ENCODE results near the gene MUC13.

The MUC13 gene

DNA sequence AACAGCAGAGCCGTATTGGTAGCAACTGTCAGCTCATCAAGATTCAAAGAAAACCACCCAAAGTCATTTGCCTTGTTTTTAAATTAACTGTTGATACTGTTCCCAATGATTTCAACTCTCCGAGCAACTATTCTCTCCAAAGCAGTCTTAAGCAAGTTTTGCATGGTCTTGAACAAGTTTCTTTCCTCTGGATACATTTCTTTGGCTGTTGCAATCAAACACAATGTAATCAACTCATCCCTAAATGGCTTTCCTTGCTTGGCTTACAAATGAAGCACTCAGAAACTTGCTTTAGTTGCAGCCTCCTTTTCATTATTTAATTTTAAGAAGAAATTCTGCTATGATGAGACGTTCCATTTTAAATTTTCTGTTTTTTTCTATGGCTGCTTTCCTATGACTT is 15.5 kb upstream of the MUC13 start:
- peak; percentile 75 for DNase-seq (ENCODE audit: low read depth)

DNA sequence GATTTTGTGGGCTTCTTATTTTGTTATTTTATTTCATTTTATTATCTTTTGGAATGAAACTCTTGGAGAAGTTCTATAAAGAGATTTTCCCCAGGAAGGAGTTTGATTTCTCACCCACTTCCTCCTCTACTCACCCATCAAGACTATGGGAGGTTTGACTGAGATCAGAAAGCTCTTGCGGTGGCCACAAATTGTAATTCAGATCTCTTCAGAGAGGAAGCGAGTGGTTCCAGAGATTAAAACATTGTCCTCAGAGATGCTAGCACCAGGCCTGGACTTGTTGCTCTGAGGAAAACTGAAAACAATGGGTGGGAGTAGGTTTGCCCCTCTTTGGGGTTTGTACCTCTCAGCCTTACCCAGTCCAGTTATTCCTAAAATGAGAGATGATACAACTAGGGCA is 8.1 kb upstream of the MUC13 start:
- no peak for DNase-seq (ENCODE audit: low read depth)

DNA sequence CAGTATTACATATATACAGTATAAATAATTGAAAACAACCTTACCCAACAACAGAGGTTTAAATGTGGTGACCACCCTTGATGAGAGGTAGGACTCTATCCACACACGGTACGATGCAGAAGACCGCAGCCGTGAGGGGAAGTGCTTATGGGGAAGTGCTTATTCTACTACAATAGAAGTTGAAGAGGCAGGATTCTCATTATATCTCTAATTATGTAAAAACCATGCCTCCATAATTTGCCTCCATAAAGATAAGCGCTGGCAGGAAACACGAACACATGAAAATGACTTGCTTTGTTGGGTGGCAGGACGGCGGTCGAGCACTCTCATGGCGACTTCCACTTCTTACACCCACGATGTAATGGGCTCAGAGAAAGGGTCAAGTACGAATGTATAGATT is 7.2 kb upstream of the MUC13 start:
- DNase-seq (ENCODE audit: low read depth): no peak

DNA sequence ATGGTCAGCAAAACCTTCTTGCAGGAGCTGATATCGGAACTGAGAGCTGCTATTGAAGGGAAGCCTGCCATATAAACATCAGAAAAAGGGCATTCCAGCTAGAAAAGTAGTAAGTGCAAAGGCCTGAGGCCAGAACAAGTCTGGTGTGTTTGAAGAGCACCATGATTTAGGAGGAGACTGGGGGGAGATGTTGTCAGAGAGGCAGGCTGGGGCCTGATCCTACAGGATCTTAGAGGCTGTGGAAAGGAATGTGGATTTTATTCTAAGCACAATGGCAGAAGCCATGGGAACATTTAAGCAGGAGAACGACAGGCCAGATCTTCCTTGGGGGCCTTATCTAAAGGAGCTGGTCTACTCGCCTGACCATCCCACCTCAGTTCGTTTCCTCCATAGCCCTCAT is 5.1 kb upstream of the MUC13 start:
- DNase-seq (ENCODE audit: low read depth): no peak

DNA sequence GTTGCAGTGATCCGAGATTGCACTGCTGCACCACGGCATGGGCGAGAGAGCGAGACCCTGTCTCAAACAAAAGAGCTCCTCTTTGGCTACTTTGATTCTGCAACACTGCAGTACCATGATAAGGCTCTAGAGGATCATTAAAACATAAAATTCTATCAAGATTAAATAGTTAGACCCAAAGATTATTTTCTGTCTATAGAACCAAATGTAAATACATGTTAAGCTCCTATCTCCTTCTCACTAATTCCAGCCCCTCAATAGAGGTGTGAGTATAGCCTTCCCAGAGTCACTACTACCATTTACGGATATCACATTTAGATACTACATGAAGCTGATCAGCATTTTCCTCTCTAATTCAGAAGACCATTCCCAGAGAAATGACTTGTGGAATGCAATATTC is 4.3 kb upstream of the MUC13 start:
- DNase-seq (ENCODE audit: low read depth): no peak

DNA sequence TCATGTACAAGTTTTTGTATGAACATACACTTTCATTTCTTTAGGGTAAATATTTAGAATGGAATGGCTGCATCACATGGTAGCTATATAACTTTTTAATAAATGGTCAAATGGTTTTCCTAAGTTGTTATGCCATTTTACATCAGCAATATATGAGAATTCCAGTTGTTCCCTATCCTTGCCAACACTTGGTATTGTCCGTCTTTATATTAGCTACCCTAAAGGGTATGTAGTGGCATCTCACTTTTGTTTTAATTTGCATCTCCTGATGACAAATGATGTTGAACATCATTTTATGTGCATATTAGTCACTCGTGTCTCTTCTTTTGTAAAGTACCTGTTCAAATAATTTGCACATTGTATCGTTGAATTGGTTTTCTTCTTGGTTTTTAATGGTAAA is 2.5 kb upstream of the MUC13 start:
- no peak for DNase-seq (ENCODE audit: low read depth)

DNA sequence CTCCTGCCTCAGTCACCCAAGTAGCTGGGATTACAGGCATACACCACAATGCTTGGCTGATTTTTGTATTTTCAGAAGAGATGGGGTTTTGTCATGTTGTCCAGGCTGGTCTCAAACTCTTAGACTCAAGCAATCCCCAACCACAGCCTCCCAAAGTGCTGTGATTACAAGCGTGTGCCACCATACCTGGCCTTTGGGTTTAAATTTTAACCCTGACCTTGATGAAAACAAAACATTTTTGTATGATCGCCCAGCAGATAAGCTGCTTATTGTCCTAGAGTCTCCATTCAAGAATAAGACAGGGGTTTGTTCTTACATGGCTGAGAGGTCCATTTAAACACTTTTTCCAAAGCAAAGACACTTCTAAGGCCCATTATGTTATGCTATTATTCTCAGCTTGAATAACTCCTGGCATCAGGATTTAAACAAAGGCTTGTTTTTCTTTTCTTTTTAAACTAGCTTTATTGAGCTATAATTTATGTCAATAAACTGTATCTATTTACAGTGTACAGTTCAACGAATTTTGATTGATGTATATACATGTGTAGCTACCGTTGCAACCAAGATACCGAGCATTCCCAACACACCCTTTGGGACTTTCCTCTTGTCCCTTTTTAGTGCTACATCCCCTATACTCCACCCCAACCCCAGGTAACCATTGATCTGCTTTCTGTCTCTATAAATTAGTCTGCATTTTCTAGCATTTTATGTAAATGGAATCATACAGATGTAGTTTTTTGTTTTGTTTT is 1.4 kb upstream of the MUC13 start:
- no peak for DNase-seq (ENCODE audit: low read depth)

DNA sequence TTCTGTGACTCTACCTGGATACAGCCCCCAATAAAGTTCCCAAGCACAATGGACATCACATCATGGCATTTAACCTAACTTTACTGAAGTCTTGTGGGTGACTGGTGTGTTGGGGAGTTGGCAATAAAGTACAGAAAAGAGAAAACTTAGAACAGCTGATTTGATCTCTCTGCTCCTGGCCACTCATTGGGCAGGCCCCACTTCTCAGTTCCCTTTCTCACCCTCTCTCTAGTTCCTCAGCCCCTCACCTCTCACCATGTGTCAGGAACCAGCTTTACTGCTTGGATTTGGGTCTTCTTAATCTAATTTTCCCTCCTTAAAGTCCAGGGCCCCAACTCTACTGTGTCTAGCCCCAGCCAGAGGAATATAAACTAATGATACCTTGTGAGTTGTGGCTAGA is 713 bp upstream of the MUC13 start:
- no peak for DNase-seq (ENCODE audit: low read depth)

DNA sequence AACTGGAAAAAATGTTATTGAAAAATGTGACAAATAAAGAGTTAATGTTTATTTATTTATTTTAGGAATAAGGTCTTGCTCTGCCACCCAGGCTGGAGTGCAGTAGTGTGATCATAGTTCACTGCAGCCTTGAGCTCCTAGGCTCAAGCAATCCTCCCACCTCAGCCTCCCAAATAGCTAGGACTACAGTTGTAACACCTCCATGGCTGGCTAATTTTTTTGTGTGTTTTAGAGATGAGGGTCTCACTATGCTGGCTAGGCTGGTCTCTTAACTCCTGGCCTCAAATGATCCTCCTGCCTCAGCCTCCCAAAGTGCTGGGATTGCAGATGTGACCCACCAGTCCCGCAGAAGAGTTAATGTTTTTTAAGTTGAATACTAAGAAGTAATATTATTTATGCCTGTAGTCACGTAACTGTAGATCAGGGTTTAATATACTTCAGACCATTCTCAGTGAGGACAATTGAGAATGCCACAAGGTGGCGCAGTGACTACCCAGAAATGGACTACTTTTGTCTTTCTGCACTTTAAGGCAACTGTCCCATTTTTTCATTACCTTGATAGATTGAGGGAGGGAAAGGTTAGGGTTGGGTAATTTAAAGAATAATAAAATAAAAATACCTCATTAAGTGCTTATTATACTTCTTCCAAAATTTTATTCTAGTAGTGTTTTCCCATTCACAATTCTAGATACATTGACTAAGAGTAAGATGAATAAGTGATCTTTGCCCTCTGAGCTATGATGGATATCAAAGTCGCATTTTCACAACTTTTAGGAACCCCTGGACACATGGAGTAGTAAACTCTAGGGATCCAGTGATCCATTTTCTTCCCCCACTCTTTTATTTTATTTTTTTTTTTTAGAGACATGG is 6.0 kb downstream of the MUC13 start:
- DNase-seq (ENCODE audit: low read depth): peak; percentile 55

DNA sequence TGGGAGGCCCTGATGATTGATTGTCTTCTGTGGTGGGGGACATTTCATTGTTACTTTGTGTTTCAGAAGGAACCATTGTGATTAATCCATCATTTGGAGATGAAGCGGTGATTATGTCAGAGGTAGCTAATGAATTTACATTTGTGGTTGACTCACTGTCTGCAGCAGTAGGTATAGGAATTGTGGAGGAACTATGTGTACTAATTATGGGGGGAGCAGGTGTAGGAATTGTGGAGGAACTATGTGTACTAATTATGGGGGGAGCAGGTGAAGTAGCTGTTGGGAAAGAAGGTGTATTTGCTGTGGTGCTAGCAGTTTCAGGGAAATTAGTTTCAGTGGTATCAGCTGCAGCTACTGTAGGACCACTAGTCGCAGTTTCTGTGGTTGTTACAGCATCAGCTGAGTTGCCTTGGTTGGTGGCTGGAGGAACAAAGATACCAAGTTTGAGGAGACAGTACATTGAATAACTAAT is 6.9 kb downstream of the MUC13 start:
- DNase-seq (ENCODE audit: low read depth): no peak

DNA sequence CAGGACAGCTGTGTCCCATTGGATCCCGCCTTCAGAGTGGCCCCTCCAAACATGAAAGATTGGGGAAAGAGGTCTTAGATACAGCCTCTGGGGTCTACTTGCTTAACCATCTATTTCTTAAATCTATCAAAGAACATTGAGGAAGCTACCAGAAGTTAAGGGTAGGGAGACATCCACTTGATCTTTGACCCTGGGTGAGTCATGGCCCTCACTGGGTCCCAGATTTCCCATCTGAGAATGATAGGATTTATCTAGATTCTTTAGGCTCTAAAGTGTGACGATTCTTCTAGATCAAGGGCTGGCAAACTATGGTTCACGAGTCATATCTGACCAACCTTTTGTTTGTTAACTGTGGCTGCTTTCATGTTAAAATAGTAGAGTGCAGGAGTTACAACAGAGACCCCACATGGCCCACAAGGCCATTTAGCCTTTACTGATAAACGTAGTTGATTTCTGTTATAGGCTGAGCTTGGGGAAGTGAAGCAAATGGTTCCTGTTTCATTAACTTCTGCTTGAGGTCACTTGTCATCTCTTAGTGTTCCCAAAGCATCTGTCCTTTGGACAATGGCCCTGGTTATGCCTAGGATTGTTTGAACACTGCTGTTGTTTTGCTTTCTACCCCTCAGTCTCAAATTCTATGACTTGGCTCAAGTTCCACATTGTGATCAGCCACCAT is 8.0 kb downstream of the MUC13 start:
- DNase-seq (ENCODE audit: low read depth): no peak

DNA sequence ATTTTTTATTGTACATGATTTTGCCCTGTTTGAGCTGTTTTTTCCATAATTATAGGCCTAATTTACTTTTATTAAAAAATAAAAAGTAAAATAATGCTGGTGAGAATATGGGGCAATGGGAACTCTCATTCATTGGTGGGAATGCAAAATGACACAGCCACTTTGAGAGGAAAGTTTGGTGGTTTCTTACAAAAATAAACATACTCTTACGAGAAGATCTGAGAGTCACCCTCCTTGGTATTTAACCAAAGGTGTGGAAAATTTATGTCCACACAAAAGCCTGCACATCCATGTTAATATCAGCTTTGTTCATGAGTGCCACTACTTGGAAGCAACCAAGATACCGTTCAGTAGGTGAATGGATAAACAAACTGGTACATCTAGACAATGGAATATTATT is 9.8 kb downstream of the MUC13 start:
- no peak for DNase-seq (ENCODE audit: low read depth)

DNA sequence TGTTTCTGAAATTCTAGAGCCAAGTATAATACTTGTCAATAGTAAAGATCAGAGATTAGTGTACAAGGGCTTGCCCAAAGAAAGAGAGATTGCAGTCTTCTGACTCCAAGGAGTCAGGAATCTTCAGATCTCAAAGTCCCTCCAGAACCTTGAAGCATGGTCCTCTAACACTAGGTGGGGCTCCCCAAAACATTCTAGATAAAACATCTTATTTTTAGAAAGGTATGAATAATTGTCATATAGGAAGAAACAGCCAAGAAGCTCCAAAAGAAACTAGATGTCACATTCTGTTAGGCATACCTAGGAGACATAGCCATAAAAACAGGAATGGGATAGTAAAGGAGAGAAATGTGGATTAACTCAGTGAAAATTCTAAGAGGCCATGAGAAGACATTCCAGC is 10.7 kb downstream of the MUC13 start:
- DNase-seq (ENCODE audit: low read depth): no peak

DNA sequence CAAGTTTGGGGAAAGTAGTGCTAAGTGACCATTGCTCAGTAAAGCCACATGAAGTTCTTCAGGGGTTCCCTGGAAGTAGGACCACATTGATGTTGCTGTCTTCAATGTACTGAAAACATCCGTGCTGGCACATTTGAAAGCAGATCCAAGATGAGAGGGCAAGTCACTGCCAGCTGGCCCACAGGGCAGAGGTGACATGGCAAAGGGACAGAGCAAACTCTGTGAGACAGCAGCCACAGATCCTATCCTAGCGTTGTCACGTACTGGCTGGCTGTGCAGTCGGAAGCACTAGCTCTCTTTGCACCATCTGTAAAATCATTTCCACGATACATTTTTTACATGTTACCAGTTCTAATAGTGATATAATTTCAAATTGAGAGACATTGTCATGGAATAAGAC is 13.8 kb downstream of the MUC13 start:
- no peak for DNase-seq (ENCODE audit: low read depth)

DNA sequence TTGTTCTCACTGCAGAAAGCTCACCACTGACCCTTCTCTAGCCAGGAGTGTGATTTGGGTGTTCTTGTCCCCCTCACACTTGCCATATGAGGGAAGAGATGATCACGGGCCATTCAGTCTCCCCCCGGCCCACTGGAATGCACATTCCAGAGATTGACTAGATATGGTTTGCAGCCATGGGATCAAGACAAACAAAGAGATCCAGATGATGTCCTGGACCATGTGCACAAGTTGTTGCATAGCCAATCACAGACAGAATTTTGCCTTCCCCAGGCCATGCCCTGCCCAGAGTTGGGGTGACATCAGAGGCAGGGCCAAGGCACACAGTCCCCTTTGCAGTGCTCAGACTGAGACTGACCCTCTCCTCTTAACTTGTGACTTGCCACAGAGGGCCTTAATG is 14.8 kb downstream of the MUC13 start:
- no peak for DNase-seq (ENCODE audit: low read depth)

DNA sequence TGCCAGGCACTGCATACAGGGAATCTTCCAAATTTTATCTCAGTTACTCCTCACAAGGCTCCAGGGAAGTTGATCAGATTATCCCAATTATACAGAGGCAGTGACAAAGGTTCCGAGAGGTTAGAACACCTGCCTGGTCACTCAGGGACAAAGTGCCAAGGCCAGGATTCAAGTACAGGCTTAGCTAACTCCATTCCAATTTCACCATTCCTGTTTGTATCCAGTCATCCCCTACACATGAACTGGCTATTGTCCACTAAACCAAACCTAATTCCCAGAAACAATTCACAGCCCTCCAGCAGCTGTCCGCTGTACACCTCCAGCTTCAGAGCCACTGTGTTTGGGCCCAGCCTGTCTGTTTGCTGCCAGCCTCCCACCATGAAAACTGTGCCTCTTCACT is 16.0 kb downstream of the MUC13 start:
- DNase-seq (ENCODE audit: low read depth): no peak

DNA sequence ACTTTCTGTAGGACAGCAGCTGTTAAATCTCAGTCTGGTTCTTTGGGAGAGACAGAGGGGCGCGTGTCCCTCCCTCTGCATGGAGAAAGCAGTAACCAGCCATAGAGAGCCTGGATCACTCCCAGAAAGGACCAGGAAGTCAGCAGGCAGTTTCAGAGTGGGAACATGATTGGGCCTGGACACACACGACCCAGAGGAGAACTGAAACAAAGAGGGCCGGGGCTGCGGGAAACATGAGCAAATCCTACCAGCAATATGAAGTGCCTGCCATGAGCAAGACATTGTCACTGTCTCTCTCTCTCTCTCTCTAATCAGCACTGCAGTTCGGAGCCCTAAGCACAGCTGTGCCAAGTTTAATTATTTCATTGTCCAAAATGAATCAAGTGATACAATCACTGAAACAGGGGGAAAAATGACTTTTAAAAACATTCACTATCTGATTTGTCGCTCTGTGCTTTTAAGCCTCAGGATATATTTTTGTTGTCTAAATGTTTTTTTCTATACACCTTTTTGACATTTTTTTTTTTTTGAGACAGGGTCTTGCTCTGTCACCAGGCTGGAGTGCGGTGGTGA is 17.6 kb downstream of the MUC13 start:
- DNase-seq (ENCODE audit: low read depth): no peak

DNA sequence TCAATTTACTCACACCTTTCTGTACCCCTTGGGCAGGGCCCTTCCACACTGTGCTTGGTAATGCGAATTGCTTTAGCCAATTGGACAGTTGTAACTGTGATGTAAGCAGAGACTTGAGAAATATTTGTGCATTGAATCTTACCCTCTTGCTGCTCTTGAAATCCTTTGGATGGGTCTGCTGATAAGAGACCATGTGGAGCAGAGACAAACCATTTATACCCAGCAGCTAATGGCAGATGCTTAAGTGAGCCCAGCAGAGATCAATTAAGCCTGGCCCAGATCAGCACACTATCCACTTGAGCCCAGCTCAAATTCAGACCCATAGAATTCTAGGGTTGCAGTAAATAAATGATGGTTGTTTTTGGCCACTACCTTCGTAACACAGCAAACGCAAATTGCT is 19.3 kb downstream of the MUC13 start:
- DNase-seq (ENCODE audit: low read depth): no peak

DNA sequence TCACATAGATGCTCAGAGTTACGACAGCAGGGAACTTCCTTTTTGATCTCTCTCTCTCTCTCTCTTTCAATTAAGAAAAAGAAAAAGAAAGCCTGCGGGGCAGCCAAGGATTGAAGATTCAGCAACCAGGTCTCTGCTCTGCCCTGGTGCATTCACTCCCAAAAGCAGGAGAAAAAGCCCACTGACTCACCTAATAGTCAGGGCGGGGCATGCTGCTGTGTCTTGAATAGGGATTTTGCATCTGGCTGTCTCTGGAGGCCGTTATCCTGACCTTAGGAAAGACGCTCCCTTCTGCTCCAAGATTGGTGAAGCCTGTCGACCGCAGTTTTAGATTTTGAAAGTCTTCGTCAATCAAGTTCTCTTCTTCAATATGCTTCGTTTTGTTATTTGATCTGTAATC is 26.6 kb downstream of the MUC13 start:
- no peak for DNase-seq (ENCODE audit: low read depth)

DNA sequence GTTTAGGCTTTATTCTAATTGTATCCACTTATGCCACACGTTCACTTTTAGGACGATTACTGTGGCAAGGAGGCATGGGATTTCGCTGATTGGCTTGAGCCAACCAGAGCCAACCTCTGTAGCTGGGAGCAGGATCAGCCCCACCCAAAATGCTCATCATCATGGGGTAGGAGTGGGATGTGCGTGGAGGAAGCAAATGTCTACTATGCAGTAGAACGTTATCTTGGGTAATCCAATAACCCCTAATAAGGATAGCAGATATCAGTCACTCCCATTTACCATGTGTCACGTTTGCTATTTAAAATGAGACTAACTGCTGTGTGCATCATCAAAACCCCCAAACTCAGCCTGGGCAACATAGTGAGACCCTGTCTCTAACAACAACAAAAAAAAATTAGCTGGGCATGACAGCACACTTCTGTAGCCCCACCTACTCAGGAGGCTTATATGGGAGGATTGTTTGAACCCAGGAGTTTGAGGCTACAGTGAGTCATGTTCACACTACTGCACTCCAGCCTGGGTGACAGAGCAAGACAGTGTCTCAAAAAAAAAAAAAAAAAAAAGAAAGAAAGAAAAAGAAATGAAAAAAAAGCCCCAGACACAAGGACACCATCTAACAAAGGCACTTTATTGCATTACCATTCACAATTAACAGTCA is 29.6 kb downstream of the MUC13 start:
- DNase-seq (ENCODE audit: low read depth): no peak

DNA sequence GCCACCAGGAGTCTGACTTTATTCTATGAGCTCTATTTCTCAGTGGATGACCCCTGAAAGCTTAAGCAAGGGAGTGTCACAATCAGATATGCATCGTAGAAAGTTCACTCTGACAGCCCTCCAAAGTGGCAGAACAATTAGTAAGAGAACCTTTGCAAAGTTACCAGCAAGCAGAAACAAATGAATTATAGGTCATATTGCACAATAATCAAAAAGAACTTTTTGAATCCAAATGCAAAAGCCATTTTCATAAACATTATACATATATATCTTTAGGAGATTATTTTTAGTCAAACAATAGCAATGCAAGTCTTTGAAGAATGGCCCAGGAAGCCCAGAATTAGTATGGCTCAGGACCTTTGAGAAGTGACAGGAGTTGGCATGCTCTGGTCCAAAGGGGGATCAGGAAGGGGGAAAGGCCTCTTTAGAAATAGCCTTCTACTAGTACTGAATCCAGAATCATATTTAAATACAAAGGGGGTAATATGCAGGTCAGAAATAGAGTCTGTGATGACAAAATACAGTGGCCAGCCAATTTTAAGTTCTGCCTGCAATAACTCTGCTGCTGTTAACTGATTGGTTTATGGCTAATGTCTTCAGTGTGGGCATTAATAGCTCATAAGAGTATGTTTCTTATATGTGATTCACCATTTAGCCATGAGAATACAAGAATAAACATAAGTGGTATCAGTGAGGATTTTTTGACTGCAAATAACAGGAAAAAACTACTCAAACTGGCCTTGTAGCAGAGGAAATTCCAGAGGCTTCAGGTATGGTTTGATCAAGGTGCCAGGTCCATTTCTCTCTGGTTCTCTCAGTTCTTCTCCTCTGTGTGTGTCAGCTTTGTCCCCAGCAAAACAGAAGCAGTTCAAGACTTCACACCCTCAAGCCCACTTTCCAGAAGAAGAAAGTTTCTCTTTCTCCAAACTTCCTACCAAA is 30.4 kb downstream of the MUC13 start:
- DNase-seq (ENCODE audit: low read depth): no peak
